GM12801 (cell line): ENCODE results near the gene CPZ.

Source experiments
- TF ChIP-seq, protein P1 (sequence below): IDR thresholded peaks from one replicate; pipeline ENCODE4 v1.5.1; 2011; ENCODE audit warnings: control low read depth; ENCODE audit not compliant: insufficient read length; ENCODE audit errors: extremely low read depth

The CPZ gene

GRCh38 chr4:8616831-8617230 lies 24.3 kb downstream of the CPZ start:
- TF ChIP-seq, protein P1, sequence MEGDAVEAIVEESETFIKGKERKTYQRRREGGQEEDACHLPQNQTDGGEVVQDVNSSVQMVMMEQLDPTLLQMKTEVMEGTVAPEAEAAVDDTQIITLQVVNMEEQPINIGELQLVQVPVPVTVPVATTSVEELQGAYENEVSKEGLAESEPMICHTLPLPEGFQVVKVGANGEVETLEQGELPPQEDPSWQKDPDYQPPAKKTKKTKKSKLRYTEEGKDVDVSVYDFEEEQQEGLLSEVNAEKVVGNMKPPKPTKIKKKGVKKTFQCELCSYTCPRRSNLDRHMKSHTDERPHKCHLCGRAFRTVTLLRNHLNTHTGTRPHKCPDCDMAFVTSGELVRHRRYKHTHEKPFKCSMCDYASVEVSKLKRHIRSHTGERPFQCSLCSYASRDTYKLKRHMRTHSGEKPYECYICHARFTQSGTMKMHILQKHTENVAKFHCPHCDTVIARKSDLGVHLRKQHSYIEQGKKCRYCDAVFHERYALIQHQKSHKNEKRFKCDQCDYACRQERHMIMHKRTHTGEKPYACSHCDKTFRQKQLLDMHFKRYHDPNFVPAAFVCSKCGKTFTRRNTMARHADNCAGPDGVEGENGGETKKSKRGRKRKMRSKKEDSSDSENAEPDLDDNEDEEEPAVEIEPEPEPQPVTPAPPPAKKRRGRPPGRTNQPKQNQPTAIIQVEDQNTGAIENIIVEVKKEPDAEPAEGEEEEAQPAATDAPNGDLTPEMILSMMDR = no peak

DNA sequence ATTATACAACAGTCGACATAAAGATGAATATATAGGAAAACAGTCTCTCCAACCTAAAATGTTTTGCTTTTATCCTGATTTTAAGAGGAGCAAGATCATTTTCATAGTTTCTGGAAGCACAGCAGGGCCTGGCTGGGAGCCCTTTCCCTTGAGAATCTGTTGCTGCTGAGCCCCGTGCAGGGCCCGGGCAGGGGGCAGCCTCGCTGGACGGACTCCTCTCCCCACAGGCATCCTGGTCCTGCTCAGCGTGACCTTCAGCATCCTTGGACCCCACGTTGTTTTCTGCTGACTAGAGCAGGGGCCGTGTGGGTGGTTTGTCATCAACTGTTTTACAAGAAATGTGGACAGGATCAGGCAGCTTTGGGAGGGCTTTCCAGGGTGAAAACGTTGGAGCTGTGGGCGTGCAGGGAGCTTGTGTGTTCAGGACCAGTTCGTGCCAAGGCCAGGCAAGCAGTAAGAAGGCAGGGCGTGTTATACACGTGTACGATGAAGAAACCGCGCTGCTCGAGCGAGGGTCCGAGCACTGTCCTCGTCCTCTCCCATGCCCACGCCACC lies 25.0 kb downstream of the CPZ start:
- TF ChIP-seq, protein P1 = no peak

- TF ChIP-seq, protein P1 = no peak
Observed at GRCh38 chr4:8618421-8618820, 25.9 kb downstream of the CPZ start.

GRCh38 chr4:8618961-8619720 lies 26.6 kb downstream of the CPZ start:
- TF ChIP-seq, protein P1 = no peak

GRCh38 chr4:8637456-8637984 lies 45.0 kb downstream of the CPZ start:
- TF ChIP-seq, protein P1 = no peak

DNA sequence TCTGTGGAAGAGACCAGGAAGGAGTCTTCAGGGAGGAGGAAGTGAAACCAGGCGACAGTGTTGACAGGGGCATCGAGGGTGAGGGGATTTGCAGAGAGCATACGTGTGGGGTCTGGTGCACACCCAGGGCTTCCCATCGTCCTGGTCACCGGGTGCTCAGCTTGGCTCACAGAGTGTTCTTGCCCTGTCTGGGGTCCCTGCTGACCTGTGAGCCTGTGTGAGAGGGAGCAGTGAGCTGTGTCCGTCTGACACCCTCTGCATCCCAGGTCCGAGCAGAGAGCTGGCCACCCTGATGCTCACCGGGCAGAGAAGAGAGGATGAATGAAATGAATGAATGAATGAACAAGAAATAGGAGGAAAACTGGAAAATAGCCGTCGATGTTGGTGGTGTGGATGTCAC lies 46.5 kb downstream of the CPZ start:
- TF ChIP-seq, protein P1 = no peak

DNA sequence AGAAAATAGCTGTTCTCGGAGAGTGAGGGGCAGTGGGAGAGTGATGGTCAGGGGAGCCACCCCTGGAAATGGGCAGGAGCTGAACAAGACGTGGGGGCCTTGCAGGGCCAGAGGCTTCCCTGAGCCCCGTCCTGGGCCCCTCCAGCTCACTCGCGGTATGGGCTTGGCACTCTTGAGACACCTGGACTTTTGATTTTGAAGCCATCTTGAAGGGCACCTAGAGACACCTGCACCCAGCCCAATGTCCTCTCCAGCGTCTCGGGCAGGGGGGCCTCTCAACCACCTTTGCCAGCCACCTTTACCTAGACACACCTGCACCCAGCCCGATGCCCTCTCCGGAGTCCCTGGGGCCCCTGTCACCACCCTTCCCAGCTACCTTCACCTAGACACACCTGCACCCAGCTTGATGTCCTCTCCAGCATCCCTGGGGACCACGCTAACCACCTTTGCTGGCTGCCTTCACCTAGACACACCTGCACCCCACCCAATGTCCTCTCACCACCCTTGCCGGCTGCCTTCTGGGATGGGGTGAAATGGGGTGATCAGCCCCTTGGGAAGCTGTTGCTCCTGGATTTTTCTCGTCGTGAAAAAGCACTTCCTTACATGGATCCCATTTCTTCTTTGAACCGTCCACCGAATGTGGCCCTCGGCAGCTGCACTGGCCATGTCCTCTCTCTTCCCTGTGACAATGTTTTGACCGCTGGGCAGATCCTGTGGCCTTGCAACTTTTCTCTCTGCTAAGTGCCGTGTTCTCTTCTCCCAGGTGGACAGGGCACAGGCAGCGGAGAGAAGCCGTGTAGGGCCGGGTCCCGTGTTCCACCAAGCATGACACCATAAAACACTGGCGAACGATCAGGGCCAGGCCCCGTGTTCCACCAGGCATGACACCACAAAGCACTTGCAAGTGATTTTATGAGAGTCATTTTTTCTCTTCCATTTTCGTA lies 47.5 kb downstream of the CPZ start:
- TF ChIP-seq, protein P1 = no peak
